Loucy (cell line): Measurements from ENCODE around the gene GEMIN8.

Source experiments
- H2AFZ ChIP-seq: fragments of 200-600 bp; sonication (generic); 2 replicates; pipeline ENCODE4 v1.6.0; 2016; ENCODE audit warnings: antibody characterized with exemption, mild to moderate bottlenecking, low read length, moderate library complexity
- H3F3A ChIP-seq: fragments of 200-600 bp; 2 replicates; pipeline ENCODE4 v1.6.0; 2016; ENCODE audit warnings: antibody characterized with exemption, low read depth, mild to moderate bottlenecking
- H3K27me3 ChIP-seq: fragments of 200-600 bp; sonication (generic); 2 replicates; pipeline ENCODE4 v1.6.1; 2014; ENCODE audit warnings: low read length, mild to moderate bottlenecking; ENCODE audit not compliant: insufficient read depth, poor library complexity, severe bottlenecking
- H3K36me3 ChIP-seq: fragments of 200-600 bp; sonication (generic); 2 replicates; pipeline ENCODE4 v1.6.1; 2016; ENCODE audit warnings: low read length; ENCODE audit not compliant: insufficient read depth
- H3K4me1 ChIP-seq: fragments of 200-600 bp; sonication (generic); 2 replicates; pipeline ENCODE4 v1.5.1; 2014; ENCODE audit warnings: low read length, mild to moderate bottlenecking; ENCODE audit not compliant: insufficient read depth, poor library complexity, severe bottlenecking
- H3K4me2 ChIP-seq: fragments of 200-600 bp; sonication (generic); 2 replicates; pipeline ENCODE4 v1.6.0; 2014; ENCODE audit warnings: antibody characterized with exemption, low read length, low read depth, mild to moderate bottlenecking; ENCODE audit not compliant: poor library complexity, severe bottlenecking
- H3K4me3 ChIP-seq: fragments of 200-600 bp; sonication (generic); 2 replicates; pipeline ENCODE4 v1.5.1; 2014; ENCODE audit warnings: low read length, mild to moderate bottlenecking, mixed read lengths; ENCODE audit not compliant: poor library complexity, severe bottlenecking
- H3K79me2 ChIP-seq: fragments of 200-600 bp; sonication (generic); 2 replicates; pipeline ENCODE4 v1.6.1; 2014; ENCODE audit warnings: low read length; ENCODE audit not compliant: insufficient read depth
- H3K9ac ChIP-seq: fragments of 200-600 bp; sonication (generic); 2 replicates; pipeline ENCODE4 v1.6.0; 2014; ENCODE audit warnings: mild to moderate bottlenecking, low read depth, low read length, moderate library complexity; ENCODE audit not compliant: poor library complexity, severe bottlenecking
- H3K9me2 ChIP-seq: fragments of 200-600 bp; sonication (generic); replicated peaks from 2 replicates; pipeline ENCODE4 v1.6.1; 2016; ENCODE audit warnings: low read depth, low read length, mixed read lengths
- H3K9me3 ChIP-seq: fragments of 200-600 bp; sonication (generic); 2 replicates; pipeline ENCODE4 v1.6.1; 2014; ENCODE audit warnings: mild to moderate bottlenecking, antibody characterized with exemption, low read length, low read depth; ENCODE audit not compliant: insufficient read depth
- H4K20me1 ChIP-seq: fragments of 200-600 bp; sonication (generic); 2 replicates; pipeline ENCODE4 v1.6.0; 2014; ENCODE audit warnings: antibody characterized with exemption, low read length, mild to moderate bottlenecking; ENCODE audit not compliant: insufficient read depth, poor library complexity, severe bottlenecking
- CTCF ChIP-seq: fragments of 200-600 bp; sonication (generic); conservative IDR thresholded peaks from 2 replicates; pipeline ENCODE4 v1.5.1; 2014; ENCODE audit warnings: mild to moderate bottlenecking, antibody characterized with exemption, low read length
- EZH2phosphoT487 ChIP-seq: fragments of 200-600 bp; IDR thresholded peaks from 2 replicates; pipeline ENCODE4 v1.6.1; 2018; ENCODE audit warnings: antibody characterized with exemption, mild to moderate bottlenecking, moderate library complexity, borderline replicate concordance

The GEMIN8 gene

DNA sequence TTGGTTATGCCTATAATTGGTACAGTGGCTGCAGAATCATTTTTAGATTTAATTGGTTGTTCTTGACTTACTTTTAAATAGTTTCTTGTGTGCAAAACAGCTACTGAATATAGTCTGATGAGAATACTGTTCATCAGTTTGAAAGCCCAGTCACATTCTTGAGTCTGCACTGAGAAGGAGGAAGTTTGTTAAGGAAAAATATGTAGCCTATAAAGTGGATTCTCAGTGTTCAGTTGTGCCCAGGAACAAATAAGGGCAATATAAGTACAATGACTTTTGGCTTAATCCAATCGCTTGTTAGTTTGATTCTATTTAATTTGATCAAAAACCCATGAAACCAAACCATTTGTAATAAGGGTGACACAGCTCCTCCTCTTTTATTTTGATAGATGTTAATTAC, 32.8 kb upstream of the GEMIN8 start:
- no peaks in the 10 kb centered on the region for H3K9me2 ChIP-seq
- H2AFZ ChIP-seq: no peak overlapping the region
- no peaks in the 10 kb centered on the region for H3K79me2 ChIP-seq
- no peaks in the 10 kb centered on the region for H3K4me1 ChIP-seq
- no peaks in the 10 kb centered on the region for H3K9me3 ChIP-seq
- no peaks in the 10 kb centered on the region for H3F3A ChIP-seq
- no peak overlapping the region for H3K4me3 ChIP-seq
- no peaks in the 10 kb centered on the region for H4K20me1 ChIP-seq
- H3K9ac ChIP-seq: no peak overlapping the region
- H3K36me3 ChIP-seq: no peaks in the 10 kb centered on the region
- H3K4me2 ChIP-seq: no peak overlapping the region
- TF ChIP-seq EZH2phosphoT487 (no peak), CTCF (no peak)
- no peaks in the 10 kb centered on the region for H3K27me3 ChIP-seq

- TF ChIP-seq CTCF (no peak), EZH2phosphoT487 (no peak)
- Histone ChIP-seq H4K20me1 (no peaks in the 10 kb centered on the region), H3K4me3 (no peak overlapping the region), H3K9ac (no peak overlapping the region), H3K9me3 (no peaks in the 10 kb centered on the region), H3K4me2 (no peak overlapping the region), H3K27me3 (no peaks in the 10 kb centered on the region), H3K36me3 (no peaks in the 10 kb centered on the region), H3K9me2 (no peaks in the 10 kb centered on the region), H2AFZ (no peak overlapping the region), H3K4me1 (no peaks in the 10 kb centered on the region), H3K79me2 (no peaks in the 10 kb centered on the region), H3F3A (no peaks in the 10 kb centered on the region)
Measured at GRCh38 chrX:14056206-14056605, 26.5 kb upstream of the GEMIN8 start.

- Histone ChIP-seq H3K79me2 (no peaks in the 10 kb centered on the region), H3K4me2 (no peak overlapping the region), H3K9ac (no peak overlapping the region), H2AFZ (no peak overlapping the region), H4K20me1 (no peaks in the 10 kb centered on the region), H3K27me3 (no peaks in the 10 kb centered on the region), H3K4me3 (no peak overlapping the region), H3K4me1 (no peaks in the 10 kb centered on the region), H3K9me3 (no peaks in the 10 kb centered on the region), H3K9me2 (no peaks in the 10 kb centered on the region), H3K36me3 (no peaks in the 10 kb centered on the region), H3F3A (no peaks in the 10 kb centered on the region)
- TF ChIP-seq EZH2phosphoT487 (no peak), CTCF (no peak)
Measured at GRCh38 chrX:14051416-14051815, 21.7 kb upstream of the GEMIN8 start.
